DOHH2 (cell line): ENCODE results near the gene SUGP2.

ENCODE experiments used
- EZH2phosphoT487 ChIP-seq: fragments of 200-600 bp; sonication (generic); IDR thresholded peaks from 2 replicates; pipeline ENCODE4 v1.6.1; 2017; ENCODE audit warnings: borderline replicate concordance, mild to moderate bottlenecking, antibody characterized with exemption, low read length, moderate library complexity, mixed read lengths
- TF ChIP-seq, protein P1 (sequence below): fragments of 200-600 bp; sonication (generic); IDR thresholded peaks from one replicate; pipeline ENCODE4 v1.5.1; 2014; ENCODE audit warnings: antibody characterized with exemption, mild to moderate bottlenecking, low read depth, low read length; ENCODE audit not compliant: poor library complexity, severe bottlenecking

DNA sequence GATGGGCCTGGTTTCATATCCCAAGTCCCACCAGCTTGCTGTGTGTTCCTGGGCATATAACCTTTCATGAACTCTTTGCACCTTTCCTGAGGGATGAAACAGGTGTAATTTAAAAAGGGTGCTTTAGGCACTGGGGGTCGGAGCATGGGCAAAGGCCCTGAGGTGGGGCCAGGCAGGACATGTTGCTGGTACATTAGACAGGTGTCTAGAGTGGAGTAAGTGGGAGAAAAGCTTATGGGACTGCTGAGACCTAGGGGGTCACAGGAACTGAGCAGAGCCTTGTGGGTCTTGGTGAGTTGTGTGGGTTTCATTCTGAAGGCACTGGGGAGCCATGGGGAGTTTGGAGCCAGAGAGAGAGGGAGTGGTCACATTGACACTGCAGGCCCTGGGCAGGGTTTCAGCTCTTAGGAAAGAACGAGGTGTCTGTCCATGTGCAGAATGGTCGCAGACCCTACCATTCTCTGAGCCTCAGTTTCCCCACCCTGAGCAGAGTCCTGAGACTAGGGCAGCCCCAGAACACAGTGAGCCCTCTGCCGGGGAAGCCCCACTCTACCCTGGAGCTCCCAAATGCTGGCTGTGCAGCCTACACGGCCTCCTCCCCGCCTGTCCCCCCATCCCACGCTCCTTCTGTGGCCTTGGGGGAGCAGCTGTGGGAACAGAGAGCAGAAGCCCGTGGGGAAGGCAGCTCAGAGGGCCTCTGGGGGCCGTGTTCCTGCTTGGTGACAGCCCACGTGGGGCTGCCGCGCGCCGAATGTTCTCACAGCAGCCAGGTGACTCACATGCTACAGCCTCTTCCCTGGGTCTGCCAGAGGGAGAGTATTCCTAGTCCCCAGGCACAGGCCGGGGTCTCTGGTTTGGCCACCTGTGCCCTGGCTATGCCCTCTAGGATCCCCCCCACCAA is 85.0 kb downstream of the SUGP2 start:
- TF ChIP-seq, protein P1, sequence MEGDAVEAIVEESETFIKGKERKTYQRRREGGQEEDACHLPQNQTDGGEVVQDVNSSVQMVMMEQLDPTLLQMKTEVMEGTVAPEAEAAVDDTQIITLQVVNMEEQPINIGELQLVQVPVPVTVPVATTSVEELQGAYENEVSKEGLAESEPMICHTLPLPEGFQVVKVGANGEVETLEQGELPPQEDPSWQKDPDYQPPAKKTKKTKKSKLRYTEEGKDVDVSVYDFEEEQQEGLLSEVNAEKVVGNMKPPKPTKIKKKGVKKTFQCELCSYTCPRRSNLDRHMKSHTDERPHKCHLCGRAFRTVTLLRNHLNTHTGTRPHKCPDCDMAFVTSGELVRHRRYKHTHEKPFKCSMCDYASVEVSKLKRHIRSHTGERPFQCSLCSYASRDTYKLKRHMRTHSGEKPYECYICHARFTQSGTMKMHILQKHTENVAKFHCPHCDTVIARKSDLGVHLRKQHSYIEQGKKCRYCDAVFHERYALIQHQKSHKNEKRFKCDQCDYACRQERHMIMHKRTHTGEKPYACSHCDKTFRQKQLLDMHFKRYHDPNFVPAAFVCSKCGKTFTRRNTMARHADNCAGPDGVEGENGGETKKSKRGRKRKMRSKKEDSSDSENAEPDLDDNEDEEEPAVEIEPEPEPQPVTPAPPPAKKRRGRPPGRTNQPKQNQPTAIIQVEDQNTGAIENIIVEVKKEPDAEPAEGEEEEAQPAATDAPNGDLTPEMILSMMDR = no peak
- no peak for TF ChIP-seq EZH2phosphoT487
